ENCODE results near the gene PLEKHH1.

Gene PLEKHH1

GRCh38 chr14:67532998-67533753, at the start of gene PLEKHH1:
PLEKHH1 (plus strand) TSS chr14:67533290; CDS start chr14:67541868, 8,578 bp downstream.
- peak; percentile 81 for DNase-seq

- no peak for DNase-seq
Observed at GRCh38 chr14:67483579-67484285, 49.4 kb upstream of the PLEKHH1 start.

- DNase-seq, result no peak
Observed at GRCh38 chr14:67485501-67486095, 47.5 kb upstream of the PLEKHH1 start.

GRCh38 chr14:67486890-67487289, 46.2 kb upstream of the PLEKHH1 start:
- DNase-seq, result no peak

- no peak for DNase-seq
Observed at GRCh38 chr14:67487332-67487731, 45.8 kb upstream of the PLEKHH1 start.

GRCh38 chr14:67487937-67488893, 44.9 kb upstream of the PLEKHH1 start, which contains the start of gene TMEM229B:
TMEM229B (minus strand) TSS chr14:67488721; CDS start chr14:67473923, 14,798 bp downstream.
- no peak for DNase-seq

- no peak for DNase-seq
Observed at GRCh38 chr14:67490196-67490595, 42.9 kb upstream of the PLEKHH1 start.

- DNase-seq, result no peak
Observed at GRCh38 chr14:67491285-67491684, 41.8 kb upstream of the PLEKHH1 start.

GRCh38 chr14:67491741-67492507, 41.2 kb upstream of the PLEKHH1 start:
- no peak for DNase-seq

GRCh38 chr14:67492538-67492937, 40.6 kb upstream of the PLEKHH1 start:
- DNase-seq, result no peak

- no peak for DNase-seq
Observed at GRCh38 chr14:67493092-67493717, 39.9 kb upstream of the PLEKHH1 start.

- DNase-seq, result no peak
Observed at GRCh38 chr14:67495827-67496226, 37.3 kb upstream of the PLEKHH1 start.

- no peak for DNase-seq
Observed at GRCh38 chr14:67497216-67497615, 35.9 kb upstream of the PLEKHH1 start.

GRCh38 chr14:67497716-67498115, 35.4 kb upstream of the PLEKHH1 start:
- no peak for DNase-seq

GRCh38 chr14:67500981-67501380, 32.1 kb upstream of the PLEKHH1 start:
- DNase-seq, result no peak

- DNase-seq, result no peak
Observed at GRCh38 chr14:67501670-67502069, 31.4 kb upstream of the PLEKHH1 start.

- DNase-seq, result no peak
Observed at GRCh38 chr14:67502867-67503266, 30.2 kb upstream of the PLEKHH1 start.

GRCh38 chr14:67503331-67503730, 29.8 kb upstream of the PLEKHH1 start:
- DNase-seq, result no peak

- DNase-seq, result no peak
Observed at GRCh38 chr14:67505254-67505653, 27.8 kb upstream of the PLEKHH1 start.

GRCh38 chr14:67508956-67509355, 24.1 kb upstream of the PLEKHH1 start:
- DNase-seq, result no peak

- no peak for DNase-seq
Observed at GRCh38 chr14:67510121-67510520, 23.0 kb upstream of the PLEKHH1 start.
